GM18505 (cell line): ENCODE results near the gene CMSS1.

Experiments
- ATAC-seq: cut with Tn5 transposase; IDR thresholded peaks from one replicate; pipeline ENCODE4 v1.9.1; 2021; ENCODE audit not compliant: unreplicated experiment
- POLR2A ChIP-seq: IDR thresholded peaks from 4 replicates; pipeline ENCODE4 v1.6.1; 2011; ENCODE audit warnings: borderline replicate concordance; ENCODE audit not compliant: insufficient read depth, insufficient read length; ENCODE audit errors: extremely low read depth

Gene CMSS1

DNA sequence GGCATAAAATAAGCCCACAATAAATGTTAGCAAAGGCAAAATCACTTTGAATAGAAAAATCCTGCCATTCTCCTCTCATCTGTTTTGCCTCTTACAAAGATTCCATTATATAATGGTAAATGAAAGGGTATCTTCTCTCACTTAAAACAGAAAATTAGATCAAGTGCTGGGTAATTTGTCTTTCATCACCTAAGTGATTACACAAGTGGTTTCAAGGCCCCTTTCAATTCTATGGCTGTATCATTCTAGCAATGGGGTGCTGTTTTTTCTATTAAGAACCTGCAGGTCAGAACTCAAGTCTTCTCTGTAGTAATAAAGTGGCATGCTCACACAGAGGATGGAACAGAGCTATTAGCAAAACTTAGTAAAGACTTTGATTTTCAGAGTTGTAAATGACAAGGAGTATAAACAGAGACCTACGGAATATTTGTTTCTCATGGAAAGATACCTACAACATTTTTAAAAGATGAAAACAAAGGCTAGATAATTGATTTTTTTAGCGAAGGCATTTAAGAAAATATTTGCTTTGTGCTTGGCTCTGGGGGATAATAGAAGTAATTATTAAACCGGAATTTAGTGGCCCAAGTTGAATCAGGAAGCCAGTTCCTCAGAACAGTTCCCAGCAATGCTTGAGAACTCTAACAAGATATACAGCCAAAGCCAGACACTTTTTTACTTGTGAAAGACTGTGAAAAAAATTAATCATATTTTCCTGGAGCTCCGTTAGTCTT lies 137.4 kb downstream of the CMSS1 start:
- ATAC-seq: no peak
- TF ChIP-seq POLR2A: no peak

DNA sequence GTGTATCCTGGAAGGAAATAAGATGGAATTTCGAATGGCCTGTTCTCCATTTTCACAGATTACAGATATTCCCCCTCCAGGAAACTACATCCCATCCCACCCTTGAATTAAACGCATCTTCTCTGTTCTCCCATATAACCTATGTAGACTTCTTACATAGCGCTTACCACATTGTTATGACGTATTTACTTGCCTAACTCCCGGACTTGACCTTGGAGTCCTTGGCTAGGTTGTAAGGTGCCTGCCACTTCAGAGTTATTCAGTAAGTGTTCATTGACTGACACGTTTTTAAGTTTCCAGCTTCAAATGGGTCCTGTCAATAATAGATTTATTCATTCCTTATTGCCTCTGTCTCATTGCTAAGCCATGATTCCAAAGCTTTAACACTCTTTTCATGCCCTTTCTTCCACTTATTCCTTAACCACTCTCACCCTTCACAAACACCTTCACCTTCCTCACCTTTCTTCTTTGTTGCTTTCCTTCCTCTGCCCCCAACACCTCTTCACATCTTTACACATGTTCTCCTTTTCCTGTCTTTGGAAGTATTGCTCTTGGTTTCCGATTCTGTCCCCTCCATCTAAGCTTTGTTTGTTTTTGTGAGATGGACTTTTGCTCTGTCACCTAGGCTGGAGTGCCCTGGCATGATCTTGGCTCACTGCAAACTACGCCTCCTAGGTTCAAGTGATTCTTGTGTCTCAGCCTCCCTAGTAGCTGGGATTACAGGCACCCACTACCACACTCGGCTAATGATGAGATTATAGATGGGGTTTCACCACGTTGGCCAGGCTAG lies 138.3 kb downstream of the CMSS1 start:
- TF ChIP-seq POLR2A: no peak
- no peak for ATAC-seq

DNA sequence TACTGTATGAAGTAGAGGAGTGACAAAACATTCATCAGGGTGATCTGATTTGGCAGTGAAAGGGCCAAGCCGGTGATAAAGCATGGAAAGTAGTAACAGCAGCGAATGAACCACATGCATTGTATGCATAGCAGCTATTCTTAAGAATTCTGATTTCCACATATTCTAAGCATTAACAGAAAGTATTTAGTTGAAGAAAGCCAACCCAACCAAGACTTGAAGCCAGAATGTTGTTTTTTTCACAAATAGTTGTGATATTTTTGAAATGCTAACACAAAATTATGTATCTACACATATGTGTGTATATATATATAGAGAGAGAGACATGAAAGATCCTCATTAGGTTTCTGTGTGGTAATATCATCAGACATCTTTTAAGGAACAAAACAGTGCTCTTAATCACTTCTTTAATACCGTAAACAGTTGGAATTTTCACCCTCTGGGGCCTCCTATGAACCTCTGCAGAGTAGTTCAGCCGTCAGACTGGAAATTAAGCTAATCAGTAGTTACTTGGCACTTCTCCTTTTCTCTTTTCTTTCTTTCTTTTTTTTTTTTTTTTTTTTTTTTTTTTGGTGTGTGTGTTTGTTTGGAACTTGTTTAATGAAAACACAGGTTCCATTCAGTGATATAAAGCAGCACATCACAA lies 139.6 kb downstream of the CMSS1 start:
- no peak for ATAC-seq
- TF ChIP-seq POLR2A: no peak

DNA sequence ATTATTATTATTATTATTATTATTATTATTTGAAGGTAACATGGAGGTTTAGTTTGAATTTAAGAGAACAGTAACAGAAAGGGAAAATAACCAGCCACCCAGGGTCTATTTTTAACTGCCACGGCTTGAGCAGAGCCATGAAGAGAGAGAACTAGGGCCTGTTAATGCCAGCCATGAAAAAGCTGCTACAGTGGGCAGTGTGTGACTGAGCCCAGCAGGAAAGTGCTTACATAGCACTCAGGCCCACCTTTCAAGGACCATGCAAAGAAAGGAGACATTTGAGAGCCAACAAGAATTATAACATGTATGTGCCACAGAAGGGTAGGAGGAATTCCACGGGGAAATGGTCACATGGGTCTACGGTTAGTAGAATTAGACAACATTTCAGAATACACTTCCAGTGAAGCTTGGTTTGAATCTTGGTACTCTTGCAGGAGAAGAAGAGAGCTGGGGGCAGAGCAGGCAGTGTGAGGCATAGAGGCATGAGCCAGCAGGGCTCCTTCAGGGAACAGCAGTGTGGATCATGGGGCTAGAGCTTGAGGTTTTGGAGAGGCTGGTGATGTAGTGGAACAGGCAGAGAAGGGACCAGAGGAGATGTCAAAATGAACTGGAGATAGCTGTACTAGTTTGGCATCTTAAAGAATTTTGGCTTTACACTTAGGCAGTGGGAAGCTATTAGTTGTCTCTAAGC lies 140.7 kb downstream of the CMSS1 start:
- no peak for ATAC-seq

DNA sequence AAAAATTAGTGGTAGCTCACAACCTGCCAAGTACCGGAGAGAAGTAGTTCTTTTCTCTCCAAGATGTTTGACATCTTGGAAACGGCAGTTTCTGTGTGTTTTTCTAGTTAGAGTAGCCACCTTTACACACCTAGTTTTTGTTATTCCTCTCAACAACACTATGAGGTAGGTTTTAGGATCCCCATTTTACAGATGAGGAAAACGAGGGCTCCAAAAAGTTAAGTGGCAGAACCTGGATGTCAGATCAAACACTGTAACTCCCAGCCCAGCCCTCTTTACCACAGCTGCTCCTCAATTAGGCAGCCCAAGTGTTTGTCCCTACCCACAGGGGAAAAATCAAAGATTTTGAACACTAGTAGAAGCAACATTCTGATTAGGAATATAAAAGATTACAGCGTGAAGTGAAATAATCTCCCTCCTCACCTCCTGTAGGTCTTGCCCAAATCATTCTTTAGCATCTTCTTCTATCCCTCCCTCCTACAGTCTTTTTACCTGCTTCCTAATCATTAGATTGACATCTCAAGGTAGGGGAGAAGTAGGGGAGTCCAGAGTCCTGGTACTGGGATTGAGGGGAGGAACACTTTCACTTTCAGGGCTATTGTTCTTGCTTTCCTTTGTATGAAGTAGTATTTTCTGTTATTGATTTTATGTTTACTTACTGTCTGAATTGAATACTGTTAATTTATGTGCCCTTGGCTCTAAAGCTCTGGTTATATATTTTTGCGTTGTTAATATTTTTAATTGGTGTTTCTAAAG lies 142.6 kb downstream of the CMSS1 start:
- ATAC-seq: no peak
- no peak for TF ChIP-seq POLR2A

More for the DNA sequence above, 140.7 kb downstream of the CMSS1 start:
- TF ChIP-seq POLR2A: no peak

DNA sequence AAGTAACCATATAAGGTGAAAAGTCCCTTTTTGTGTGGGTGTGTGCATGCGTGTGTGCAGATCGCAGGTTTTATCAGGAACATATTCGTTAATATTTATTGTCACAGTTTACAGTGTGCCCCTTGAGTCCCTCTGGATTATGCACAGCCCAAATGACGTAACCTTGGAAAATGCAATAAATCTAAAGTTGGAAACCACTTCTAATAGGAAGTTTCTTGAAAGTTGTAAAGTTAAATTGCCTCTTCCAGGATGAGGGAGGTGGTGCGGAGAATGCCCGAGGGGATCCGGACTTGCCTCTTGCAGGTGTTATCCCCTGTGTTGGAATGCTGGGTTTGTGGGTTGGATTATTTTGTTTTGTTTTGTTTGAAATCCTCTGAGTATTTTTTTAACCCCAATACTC lies 143.3 kb downstream of the CMSS1 start:
- no peak for ATAC-seq

DNA sequence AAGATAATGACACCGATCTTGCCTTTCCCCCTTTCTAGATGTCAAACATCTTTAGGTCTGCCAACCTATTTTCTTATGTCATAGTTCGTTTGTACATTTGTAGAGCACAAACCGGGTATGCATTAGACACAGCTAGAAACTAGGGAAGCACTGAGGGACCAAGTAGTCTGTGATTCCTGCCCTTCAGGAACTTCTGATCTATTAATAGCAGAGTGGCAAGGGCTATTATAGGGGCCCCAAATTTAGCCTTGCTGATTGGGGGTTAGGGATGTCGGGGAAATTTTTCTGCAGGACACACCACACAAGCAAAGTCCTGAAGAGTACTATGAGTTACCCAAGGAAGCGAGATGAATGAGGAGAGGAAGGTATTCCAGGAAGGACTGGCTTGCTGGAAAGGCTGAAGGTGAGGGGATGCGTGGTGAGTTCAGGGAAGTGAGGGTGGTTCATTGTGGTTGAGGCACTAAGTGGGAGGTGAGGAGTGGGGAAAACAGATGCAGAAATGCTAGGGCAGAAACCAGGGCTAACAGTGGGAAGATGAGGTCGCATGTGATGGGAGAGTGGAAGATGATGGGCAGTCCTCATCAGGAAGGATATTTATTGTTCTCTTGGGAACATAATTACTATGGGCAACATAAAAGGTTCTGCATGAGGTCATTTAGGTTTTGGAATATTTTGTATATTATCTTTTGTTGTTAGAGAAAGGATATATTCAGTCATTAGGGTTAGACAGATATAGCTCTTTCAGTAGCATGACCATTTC lies 144.3 kb downstream of the CMSS1 start:
- TF ChIP-seq POLR2A: no peak
- no peak for ATAC-seq

More for the DNA sequence above, 143.3 kb downstream of the CMSS1 start:
- TF ChIP-seq POLR2A: no peak

DNA sequence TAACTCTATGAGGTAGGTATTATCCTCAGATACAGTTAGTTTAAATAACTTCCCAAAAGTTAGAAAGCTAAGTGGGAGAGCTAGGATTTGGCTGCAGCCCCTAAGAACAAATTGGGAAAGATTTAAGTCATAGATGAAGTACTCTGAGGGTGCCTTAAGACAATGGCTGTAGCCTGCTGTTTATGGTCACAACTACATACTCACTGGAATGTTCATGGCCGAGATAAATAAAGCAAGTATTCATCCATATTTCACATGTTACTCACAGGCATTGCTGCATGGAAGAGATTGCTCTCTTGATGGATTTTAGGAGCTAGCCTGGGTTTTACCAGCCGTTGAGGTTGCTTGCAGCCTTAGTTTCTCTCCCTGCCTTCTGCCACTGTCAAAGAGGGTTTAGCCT lies 145.0 kb downstream of the CMSS1 start:
- no peak for TF ChIP-seq POLR2A
- no peak for ATAC-seq

DNA sequence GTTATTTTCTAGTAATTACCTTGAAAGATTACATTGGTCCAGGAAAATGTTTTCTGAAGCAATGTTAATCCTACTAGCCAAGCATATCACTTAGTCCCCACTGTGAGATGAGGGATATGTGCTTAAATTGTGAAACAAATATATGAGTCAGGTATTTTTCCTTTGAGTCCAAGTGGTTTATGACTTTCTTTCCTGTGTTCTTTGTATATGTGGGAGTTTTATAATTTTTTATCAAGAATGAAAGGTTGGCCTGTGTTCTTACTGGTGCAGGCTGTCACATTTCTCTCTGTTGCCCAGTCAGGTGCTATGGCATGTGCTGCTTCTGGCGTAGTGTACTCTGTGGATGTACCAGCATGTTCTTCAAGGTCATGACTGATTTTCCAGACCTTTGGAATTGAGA lies 147.4 kb downstream of the CMSS1 start:
- ATAC-seq: no peak
- no peak for TF ChIP-seq POLR2A

DNA sequence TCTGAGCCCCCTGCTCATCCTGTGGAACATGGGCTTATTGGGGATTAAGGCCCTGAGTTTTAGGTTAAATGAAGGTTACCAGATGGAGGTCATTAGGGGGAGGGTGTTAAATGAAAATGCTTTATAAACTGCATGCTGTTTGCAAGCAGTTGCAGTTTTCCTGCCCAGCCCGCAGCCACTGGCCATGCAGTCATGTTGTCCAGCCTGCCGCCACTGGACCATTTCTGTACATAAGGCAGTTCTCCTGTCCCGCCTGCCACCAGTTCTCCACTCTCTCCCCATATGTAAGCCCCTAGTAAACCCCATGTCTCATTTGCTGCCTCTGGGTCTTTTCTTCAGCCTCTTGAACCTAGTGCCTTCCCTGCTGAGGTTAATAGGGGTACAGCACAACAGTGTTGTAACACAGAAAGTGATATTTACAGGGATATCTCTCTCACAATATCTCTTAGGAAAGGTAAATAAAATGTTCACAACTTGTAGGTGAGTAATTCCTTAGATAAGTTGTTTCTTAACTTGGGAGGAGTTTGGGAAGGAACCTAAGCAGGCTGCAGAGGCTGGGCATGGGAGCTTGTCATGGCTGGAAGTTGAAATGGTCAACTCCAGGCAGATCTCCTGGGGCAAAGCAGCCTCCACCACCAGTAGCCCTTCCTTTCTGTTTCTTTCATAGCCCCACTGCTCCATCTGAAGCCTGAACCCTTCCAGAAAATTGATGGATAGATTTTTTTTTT lies 148.2 kb downstream of the CMSS1 start:
- no peak for ATAC-seq
- no peak for TF ChIP-seq POLR2A

DNA sequence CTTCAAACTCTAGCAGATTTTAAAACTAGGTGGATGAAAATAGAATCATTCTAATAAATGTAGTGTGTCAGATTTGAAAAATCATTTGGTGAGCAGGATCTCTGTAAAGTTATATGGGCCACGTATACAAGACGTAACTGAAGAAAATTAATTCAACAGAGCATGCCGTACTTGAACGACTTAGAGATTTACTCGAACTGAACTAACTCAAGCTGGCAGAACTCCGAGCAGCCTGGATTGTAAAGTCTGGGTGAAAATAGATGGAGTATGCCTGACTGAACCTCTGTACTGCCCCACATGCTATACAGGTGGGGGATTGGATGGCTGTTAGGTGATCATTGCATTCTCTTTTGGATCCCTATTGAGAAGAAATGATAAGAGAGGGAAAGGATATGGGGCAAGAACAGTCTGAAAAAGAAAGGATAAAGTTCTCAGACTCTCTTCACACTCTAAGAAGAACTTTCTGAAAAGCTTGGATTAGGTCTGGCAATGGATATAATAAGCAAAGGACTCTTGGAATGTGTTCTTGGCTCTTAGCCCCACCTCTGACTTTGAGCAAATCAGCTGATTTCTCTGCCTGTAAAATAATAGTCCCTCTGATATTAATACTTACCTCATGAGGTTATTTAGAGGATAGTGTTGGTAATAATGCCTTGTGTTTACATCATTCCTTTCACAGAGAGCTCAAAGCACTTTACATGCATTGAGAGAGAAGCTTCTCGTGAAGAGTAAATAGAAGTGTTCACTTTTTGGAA lies 149.2 kb downstream of the CMSS1 start:
- no peak for TF ChIP-seq POLR2A
- ATAC-seq: no peak

DNA sequence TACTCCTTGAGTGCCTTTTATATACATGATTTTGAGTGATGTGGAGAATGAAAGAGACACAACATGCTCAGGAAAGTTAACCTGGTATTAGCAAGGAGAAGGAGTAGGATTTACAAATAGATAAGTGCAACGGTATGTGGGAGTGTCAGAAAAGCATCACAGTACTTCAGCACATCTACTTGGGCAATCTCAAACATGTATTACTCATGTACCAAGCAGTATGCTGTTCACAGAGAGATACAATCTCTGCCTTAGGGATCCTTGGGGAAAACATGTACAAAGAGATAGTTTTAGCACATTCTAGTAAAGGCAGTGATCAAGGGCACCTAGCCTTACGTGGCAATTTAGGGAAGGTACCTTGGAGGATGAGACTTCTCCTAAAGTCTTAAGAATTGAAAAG lies 150.1 kb downstream of the CMSS1 start:
- TF ChIP-seq POLR2A: no peak
- ATAC-seq: no peak
